Upper lobe of right lung (tissue), 1 donor: ENCODE results near the gene PRKCZ. TPM values are rescaled to one million over a fixed set of nuclear protein-coding genes. Genes with fewer than 3 reads are reported as not detected.

ENCODE experiments used
- ATAC-seq: fragments of 200-7000 bp; cut with Tn5 transposase; one replicate; pipeline ENCODE4 v1.9.1; 2020; ENCODE audit warnings: mild to moderate bottlenecking, moderate library complexity
- DNase-seq: peaks from one replicate; pipeline ENCODE4 v3.0.0-alpha.2; 2020
- H3K27ac ChIP-seq: fragments of 200-600 bp; one replicate; pipeline ENCODE4 v1.8.0; 2022
- H3K27me3 ChIP-seq: fragments of 200-600 bp; one replicate; pipeline ENCODE4 v1.8.0; 2022; ENCODE audit warnings: mild to moderate bottlenecking
- H3K36me3 ChIP-seq: fragments of 200-600 bp; one replicate; pipeline ENCODE4 v1.8.0; 2022
- H3K4me1 ChIP-seq: fragments of 200-600 bp; one replicate; pipeline ENCODE4 v1.8.0; 2022
- H3K4me3 ChIP-seq: fragments of 200-600 bp; one replicate; pipeline ENCODE4 v1.8.0; 2022; ENCODE audit warnings: mild to moderate bottlenecking
- H3K9me3 ChIP-seq: fragments of 200-600 bp; one replicate; pipeline ENCODE4 v1.8.0; 2022
- intact Hi-C: fragments of 100-400 bp; cut with DNase I; formaldehyde crosslinking; loops from one replicate; pipeline ENCODE4 v1.11.0; 2022
- total RNA-seq: library from RNA; stranded (reverse); fragmentation: NEBNext Ultra II Directional; extraction: Animal tissue kit (Norgen Biotek cat#: 25700); gene quantifications from one replicate; pipeline ENCODE4 v1.2.1, GENCODE V29; 2021
- TF ChIP-seq, protein P1 (sequence below): fragments of 200-600 bp; IDR thresholded peaks from one replicate; pipeline ENCODE4 v1.8.0; 2022; ENCODE audit warnings: antibody characterized with exemption
- donor health status: DM: no; HTN: yes; CAD: no; lungs with severe emphysema.

The PRKCZ gene
- total RNA-seq, 1 donor from 2014 or later, result 121 TPM

DNA sequence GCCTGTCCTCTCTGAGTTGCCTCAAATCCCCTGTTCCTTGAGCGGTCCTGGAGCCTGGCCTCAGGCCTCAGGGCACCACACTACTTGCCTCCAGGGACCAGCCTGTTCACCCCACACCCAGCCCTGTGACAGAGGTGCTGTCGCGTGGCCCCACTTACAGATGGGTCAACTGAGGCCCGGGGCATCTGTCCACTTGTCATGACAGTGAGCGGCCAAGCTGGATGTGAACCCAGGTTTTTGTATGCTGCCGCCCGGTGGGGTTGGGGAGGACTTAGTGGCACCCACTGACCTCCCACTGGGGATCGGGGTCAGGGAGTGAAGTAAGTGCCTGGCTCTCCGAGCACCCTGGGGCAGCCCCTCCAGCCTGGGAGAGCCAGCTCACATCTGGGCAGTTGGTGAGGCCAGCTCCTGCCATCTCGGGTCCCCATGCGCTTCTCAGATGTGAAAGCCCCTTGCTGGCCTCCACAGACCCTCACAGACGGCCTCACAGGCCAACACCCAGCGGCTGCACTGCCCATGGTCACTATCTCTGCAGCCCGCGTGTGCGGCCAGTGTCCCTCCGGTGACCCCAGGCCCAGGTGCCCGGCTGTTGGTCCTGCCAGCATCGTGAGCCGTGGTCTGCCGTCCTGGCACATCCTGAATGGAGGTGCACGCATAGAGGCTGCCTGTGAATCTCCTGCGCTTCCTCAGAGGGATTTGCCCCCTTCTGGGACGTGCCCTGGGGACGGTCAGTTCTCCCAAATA lies 153.6 kb downstream of the PRKCZ start:
- intact Hi-C loops, result no loop called here
- ATAC-seq (no peak), DNase-seq (peak; percentile 74)
- H3K27ac ChIP-seq, result peak overlapping the region; percentile 81
- peaks cover 46% of the 10 kb centered on the region for H3K4me1 ChIP-seq
- H3K9me3 ChIP-seq, result no peaks in the 10 kb centered on the region
- H3K4me3 ChIP-seq, result peak overlapping the region; percentile 47
- H3K36me3 ChIP-seq, result no peaks in the 10 kb centered on the region
- H3K27me3 ChIP-seq, result no peaks in the 10 kb centered on the region
- TF ChIP-seq, protein P1, sequence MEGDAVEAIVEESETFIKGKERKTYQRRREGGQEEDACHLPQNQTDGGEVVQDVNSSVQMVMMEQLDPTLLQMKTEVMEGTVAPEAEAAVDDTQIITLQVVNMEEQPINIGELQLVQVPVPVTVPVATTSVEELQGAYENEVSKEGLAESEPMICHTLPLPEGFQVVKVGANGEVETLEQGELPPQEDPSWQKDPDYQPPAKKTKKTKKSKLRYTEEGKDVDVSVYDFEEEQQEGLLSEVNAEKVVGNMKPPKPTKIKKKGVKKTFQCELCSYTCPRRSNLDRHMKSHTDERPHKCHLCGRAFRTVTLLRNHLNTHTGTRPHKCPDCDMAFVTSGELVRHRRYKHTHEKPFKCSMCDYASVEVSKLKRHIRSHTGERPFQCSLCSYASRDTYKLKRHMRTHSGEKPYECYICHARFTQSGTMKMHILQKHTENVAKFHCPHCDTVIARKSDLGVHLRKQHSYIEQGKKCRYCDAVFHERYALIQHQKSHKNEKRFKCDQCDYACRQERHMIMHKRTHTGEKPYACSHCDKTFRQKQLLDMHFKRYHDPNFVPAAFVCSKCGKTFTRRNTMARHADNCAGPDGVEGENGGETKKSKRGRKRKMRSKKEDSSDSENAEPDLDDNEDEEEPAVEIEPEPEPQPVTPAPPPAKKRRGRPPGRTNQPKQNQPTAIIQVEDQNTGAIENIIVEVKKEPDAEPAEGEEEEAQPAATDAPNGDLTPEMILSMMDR, result no peak

GRCh38 chr1:2204415-2205190 lies 154.4 kb downstream of the PRKCZ start:
- peak overlapping the region; percentile 81 for H3K27ac ChIP-seq
- ATAC-seq, result peak; percentile 66
- H3K4me1 ChIP-seq, result peaks cover 51% of the 10 kb centered on the region

GRCh38 chr1:2205191-2205952 lies 155.2 kb downstream of the PRKCZ start:
- H3K9me3 ChIP-seq, result no peaks in the 10 kb centered on the region
- peak; percentile 99 for DNase-seq
- H3K27ac ChIP-seq, result peak overlapping the region; percentile 85
- peak overlapping the region; percentile 56 for H3K4me3 ChIP-seq
- intact Hi-C loops, result no loop called here
- ATAC-seq, result peak; percentile 90
- H3K27me3 ChIP-seq, result no peaks in the 10 kb centered on the region
- no peaks in the 10 kb centered on the region for H3K36me3 ChIP-seq
- H3K4me1 ChIP-seq, result peaks cover 52% of the 10 kb centered on the region
- TF ChIP-seq, protein P1, result no peak

More at GRCh38 chr1:2204415-2205190, 154.4 kb downstream of the PRKCZ start:
- peak overlapping the region; percentile 47 for H3K4me3 ChIP-seq
- TF ChIP-seq, protein P1, result no peak
- intact Hi-C loops, result no loop called here
- no peaks in the 10 kb centered on the region for H3K27me3 ChIP-seq
- H3K9me3 ChIP-seq, result no peaks in the 10 kb centered on the region
- DNase-seq, result peak; percentile 91
- no peaks in the 10 kb centered on the region for H3K36me3 ChIP-seq

DNA sequence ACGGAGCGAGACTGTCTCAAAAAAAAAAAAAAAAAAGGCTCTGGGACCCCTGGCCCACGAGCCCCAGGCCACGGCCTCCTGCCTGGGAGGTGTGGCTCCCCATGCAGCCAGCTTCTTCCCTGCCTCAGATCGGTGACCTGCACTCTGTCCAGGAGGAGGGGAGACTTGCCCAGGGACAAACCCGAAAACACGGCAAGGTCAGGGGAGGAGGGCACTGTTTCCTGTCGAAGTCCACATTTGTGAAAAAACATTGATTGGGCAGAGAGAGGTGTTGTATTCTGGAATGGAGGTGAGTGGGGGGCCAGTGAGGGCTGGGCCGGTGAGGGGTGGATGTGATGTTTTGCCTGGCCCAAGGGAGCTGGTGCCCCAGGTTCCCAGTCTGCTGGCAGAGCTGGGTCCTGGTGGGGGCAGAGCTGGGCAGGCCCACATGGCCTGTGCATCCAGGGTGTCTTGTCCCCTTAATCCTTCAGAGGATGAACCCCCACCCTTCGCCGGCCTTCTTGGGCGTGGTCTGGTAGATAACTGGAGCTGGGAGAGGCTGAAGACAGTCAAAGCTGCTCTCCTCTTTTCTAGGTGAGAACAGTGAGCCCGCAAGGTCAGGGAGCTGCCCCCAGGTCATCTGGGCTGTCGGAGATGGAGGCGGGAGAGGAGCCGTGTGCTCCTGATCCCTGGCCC lies 156.7 kb downstream of the PRKCZ start:
- peak; percentile 68 for DNase-seq
- TF ChIP-seq, protein P1, result no peak
- Histone ChIP-seq H3K4me1 (peaks cover 52% of the 10 kb centered on the region), H3K36me3 (no peaks in the 10 kb centered on the region), H3K4me3 (no peak overlapping the region), H3K27me3 (no peaks in the 10 kb centered on the region), H3K9me3 (no peaks in the 10 kb centered on the region), H3K27ac (peak overlapping the region; percentile 91)
- intact Hi-C loops, result no loop called here
- no peak for ATAC-seq
